ENCODE data around the gene PGF. TPM values are rescaled to one million over a fixed set of nuclear protein-coding genes. Genes with fewer than 3 reads are reported as not detected.
"Not testable (repeated sequence)": the region's sequence is repeated elsewhere in the genome, so short reads cannot be mapped to it uniquely, and the experiment has no call there.

The PGF gene
- under 1 TPM; 0.18 to 0.38 (median 0.18) TPM for total RNA-seq

DNA sequence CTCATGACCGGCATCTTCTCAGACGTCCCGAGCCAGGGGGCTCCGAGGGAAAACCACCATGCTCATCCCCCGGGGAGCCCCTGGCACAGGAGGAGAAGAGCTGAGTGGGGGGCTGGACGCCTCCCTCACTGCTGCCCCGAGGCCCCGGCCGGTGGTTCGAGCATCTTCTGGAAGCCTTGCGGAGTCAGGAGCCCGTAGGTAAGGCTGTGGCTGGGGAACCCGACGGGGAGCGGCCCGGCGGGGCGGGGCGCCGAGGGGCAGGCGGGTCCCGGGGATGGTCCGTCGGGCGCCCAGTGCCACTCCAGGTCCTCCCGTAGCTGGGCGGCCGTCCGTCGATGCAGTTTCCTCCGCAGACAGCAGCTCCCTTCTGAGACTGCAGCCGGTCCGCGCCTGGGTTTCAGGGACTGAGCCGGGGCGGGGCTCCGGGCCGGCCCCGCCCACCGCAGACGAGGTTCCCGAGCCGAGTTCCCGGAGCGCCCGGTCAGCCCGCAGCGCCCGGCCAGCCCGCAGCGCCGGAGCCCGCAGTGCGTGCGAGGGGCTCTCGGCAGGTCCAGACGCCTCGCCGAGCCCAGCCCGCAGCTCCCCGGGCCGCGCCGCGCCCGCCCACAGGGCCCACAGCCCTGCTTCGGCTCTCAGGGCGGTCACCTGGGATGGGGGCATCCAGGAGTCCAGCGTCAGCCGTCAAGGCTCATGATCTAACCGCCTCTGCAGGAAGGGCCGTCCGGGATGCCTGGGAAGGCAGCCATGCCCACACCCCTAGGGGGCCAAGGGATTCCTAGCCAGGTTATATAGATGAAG lies at the start of gene PGF:
Gene PGF, minus strand, starts transcription at position 369 of the 798 bp plus-strand sequence. Its CDS starts 355 bp downstream, at position 14.
- no peaks in the 10 kb centered on the region for H3K4me1 Mint-ChIP-seq (ENCODE audit: low read depth)
- H3K36me3 Mint-ChIP-seq (ENCODE audit: insufficient read depth) = no peaks in the 10 kb centered on the region
- peak within 1 kb of the TSS; percentile 42 for H3K4me3 Mint-ChIP-seq
- peak; percentile 71 to 73 for ATAC-seq
- no peaks in the 10 kb centered on the region for H3K9me3 Mint-ChIP-seq
- peaks cover 8% of the 10 kb centered on the region for H3K27me3 Mint-ChIP-seq (ENCODE audit: low read depth)
- DNase-seq = no peak

DNA sequence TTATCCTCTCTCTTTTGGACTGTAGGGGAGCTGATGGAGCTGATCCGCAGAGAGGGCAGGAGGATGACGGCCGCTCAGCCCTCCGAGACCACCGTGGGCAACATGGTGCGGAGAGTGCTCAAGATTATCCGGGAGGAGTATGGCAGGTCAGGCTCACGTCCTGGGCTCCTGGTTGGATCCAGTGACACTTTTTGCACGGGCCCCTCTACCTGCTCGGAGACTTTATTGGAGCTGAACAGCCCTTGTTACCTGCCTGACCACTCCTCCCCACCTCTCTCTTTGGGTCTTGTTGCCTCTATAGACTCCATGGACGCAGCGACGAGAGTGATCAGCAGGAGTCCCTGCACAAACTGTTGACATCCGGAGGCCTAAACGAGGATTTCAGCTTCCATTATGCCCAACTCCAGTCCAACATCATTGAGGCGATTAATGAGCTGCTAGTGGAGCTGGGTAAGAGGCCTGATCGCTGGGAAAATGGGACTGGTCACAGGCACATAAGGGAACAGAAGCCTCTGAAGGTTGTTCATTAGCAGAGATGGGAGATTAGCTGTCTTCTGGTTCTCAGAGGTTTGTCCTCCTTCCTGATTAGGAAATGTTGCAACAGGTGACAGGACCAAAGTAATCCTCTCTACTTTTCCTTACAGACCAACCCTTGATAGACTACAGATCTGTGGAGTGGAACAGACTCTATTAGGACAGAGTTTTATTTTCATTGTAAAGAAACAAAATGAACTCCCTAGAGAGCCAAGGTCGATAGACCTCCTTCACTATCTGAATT lies 48.0 kb upstream of the PGF start:
- peaks cover 35% of the 10 kb centered on the region for H3K36me3 Mint-ChIP-seq (ENCODE audit: insufficient read depth)

DNA sequence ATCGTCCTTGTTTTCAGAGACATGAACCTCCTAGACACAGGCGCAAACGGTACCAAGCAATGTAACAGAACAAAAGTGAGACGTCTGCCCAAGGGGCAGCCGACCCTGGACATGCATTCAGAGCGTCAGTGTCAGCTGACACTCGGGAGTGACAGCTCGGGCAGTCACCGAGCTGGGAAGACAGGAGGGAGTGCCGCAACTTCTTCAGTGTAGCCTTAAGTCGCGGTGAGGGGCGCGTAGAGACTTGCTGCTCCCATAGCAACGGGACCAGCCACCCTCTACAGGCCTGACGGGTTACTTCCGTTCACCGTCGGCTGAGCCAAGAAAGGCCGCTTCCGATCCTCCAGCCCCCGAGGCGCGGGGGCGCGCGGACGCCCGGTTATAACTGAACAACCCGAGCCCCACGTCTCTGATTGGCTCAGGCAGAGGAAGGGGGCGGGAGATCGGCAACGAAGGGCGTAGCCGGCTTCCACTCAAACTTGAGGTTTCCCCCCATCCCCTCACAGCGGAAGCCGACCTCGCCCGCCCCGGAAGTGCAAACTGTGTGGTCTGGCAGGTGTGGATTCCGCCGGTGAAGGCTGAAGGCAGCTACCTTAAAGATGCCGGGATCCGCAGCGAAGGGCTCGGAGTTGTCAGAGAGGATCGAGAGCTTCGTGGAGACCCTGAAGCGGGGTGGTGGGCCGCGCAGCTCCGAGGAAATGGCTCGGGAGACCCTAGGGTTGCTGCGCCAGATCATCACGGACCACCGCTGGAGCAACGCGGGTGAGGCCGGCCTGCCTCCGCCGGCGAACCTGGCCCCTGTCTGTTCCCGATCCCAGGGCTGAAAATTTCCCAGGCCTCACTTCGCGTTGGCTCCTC lies 47.2 kb upstream of the PGF start, which contains the start of gene EIF2B2:
Gene EIF2B2, plus strand, starts transcription at position 530 of the 858 bp plus-strand sequence. Its CDS starts 70 bp downstream, at position 600.
- H3K4me3 Mint-ChIP-seq = peak within 1 kb of the TSS; percentile 96
- peak; percentile 98 for ATAC-seq
- DNase-seq = peak; percentile 96
- H3K4me1 Mint-ChIP-seq (ENCODE audit: low read depth) = peaks cover 39% of the 10 kb centered on the region
- H3K36me3 Mint-ChIP-seq (ENCODE audit: insufficient read depth) = peaks cover 27% of the 10 kb centered on the region
- no peaks in the 10 kb centered on the region for H3K27me3 Mint-ChIP-seq (ENCODE audit: low read depth)
- H3K9me3 Mint-ChIP-seq = no peaks in the 10 kb centered on the region

More for the DNA sequence above, 48.0 kb upstream of the PGF start:
- Mint-ChIP-seq H3K27me3 (ENCODE audit: low read depth) (no peaks in the 10 kb centered on the region), H3K4me3 (peak overlapping the region; percentile 96), H3K9me3 (no peaks in the 10 kb centered on the region), H3K4me1 (ENCODE audit: low read depth) (peaks cover 39% of the 10 kb centered on the region)
- peak in 1 of 2 donors; percentile 1 for ATAC-seq
- no peak for DNase-seq

DNA sequence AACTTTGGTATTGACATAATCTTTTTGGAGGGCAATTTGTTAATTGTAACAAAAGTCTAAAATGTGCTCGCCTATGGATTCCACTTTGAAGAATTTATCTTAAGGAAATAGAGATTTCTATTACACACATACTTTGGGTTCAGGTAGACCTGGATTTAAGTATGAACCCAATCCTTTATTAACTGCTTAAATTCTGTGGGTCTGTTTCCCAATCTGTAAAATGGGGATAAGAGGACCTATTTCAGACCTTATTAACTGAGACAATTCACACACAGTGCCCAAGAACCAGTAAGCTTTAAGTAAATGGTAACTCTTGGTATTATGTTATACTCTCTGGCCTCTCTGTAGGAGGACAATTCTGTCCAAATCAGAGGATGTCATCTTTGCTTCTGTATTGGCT lies 46.5 kb upstream of the PGF start:
- no peak for ATAC-seq
- no peak for DNase-seq
- H3K4me1 Mint-ChIP-seq (ENCODE audit: low read depth) = peaks cover 36% of the 10 kb centered on the region
- peaks cover 21% of the 10 kb centered on the region for H3K36me3 Mint-ChIP-seq (ENCODE audit: insufficient read depth)
- peak overlapping the region; percentile 96 for H3K4me3 Mint-ChIP-seq
- no peaks in the 10 kb centered on the region for H3K27me3 Mint-ChIP-seq (ENCODE audit: low read depth)
- H3K9me3 Mint-ChIP-seq = no peaks in the 10 kb centered on the region

DNA sequence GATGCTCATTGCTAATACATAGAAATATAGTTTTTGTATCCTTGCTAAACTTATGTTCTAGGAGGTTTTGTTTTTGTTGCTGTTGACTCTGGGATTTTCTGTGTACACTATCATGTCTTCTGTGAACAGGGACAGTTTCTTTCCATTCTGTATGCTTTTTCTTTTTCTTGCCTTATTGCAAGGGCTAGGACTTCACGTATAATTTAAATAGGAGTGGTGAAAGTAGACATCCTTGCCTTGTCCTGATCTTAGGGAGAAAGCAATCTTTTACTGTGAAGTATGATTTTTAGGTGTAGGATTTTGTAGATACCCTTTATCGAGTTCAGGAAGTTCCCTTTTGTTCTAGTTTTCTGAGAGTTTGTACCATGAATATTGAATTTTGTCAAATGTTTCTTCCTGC lies 45.9 kb upstream of the PGF start:
- ATAC-seq (no peak), DNase-seq (no peak)
- Mint-ChIP-seq H3K27me3 (ENCODE audit: low read depth) (no peaks in the 10 kb centered on the region), H3K4me3 (no peak overlapping the region), H3K4me1 (ENCODE audit: low read depth) (peaks cover 32% of the 10 kb centered on the region), H3K36me3 (ENCODE audit: insufficient read depth) (peaks cover 15% of the 10 kb centered on the region), H3K9me3 (no peaks in the 10 kb centered on the region)

DNA sequence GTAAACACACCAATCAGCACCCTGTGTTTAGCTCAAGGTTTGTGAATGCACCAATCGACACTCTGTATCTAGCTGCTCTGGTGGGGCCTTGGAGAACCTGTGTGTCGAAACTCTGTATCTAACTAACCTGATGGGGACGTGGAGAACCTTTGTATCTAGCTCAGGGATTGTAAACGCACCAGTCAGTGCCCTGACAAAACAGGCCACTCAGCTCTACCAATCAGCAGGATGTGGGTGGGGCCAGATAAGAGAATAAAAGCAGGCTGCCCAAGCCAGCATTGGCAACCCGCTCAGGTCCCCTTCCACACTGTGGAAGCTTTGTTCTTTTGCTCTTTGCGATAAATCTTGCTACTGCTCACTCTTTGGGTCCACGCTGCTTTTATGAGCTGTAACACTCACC lies 40.4 kb upstream of the PGF start:
- H3K4me1 Mint-ChIP-seq (ENCODE audit: low read depth); H3K27me3 Mint-ChIP-seq (ENCODE audit: low read depth); DNase-seq; H3K36me3 Mint-ChIP-seq (ENCODE audit: insufficient read depth); H3K4me3 Mint-ChIP-seq; H3K9me3 Mint-ChIP-seq; ATAC-seq: not testable (repeated sequence)

DNA sequence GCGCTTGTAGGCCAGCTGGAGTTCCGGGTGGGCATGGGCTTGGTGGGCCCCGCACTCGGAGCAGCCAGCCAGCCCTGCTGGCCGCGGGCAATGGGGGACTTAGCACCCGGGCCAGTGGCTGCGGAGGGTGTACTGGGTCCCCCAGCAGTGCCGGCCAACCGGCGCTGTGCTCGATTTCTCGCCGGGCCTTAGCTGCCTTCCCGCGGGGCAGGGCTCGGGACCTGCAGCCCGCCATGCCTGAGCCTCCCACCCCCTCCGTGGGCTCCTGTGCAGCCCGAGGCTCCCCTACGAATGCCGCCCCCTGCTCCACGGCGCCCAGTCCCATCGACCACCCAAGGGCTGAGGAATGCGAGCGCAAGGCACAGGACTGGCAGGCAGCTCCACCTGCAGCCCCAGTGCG lies 38.8 kb upstream of the PGF start:
- H3K9me3 Mint-ChIP-seq; DNase-seq; H3K4me3 Mint-ChIP-seq; ATAC-seq; H3K4me1 Mint-ChIP-seq (ENCODE audit: low read depth); H3K36me3 Mint-ChIP-seq (ENCODE audit: insufficient read depth); H3K27me3 Mint-ChIP-seq (ENCODE audit: low read depth): not testable (repeated sequence)

DNA sequence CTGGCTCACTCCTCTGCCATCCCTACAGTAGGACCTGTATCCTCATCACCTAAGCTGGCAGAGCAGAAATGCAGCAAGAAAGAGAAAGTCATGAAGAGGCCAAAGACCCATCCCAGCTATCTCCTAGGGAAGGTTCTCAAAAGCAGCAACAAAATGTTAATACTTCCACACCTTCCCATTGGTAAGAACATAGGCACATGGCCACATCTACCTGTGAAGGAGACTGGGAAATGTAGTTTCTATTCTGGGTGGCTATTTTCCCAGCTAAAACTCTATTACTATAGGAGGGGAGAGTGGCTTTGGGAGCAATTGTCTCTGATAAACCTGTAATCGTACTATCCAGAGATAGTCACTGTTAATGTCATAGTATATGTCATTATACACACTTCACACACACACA lies 33.6 kb upstream of the PGF start:
- Mint-ChIP-seq H3K27me3 (ENCODE audit: low read depth) (peaks cover 2% of the 10 kb centered on the region), H3K4me1 (ENCODE audit: low read depth) (no peaks in the 10 kb centered on the region), H3K36me3 (ENCODE audit: insufficient read depth) (no peaks in the 10 kb centered on the region), H3K4me3 (no peak overlapping the region), H3K9me3 (no peaks in the 10 kb centered on the region)
- DNase-seq (no peak), ATAC-seq (no peak)

DNA sequence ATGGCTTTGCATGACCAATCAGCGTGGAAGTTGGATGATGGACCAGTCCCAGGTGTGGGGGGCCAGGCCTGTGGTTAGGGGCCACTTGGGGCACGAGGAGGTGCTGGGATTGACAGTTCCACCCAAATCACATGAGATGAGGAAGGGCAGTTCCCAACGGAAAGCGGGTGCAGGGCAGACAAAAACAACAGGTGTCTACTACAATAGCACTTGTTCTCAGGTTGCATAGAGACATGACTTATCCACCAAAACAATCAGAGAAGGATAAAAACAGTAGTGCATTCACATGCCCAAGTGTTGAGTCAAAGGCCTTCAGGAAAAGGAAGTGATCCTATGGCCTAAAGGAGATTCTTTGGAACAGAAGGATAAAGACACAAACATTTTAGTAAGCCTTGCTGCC lies 32.7 kb upstream of the PGF start:
- Mint-ChIP-seq H3K9me3 (no peaks in the 10 kb centered on the region), H3K4me1 (ENCODE audit: low read depth) (no peaks in the 10 kb centered on the region), H3K36me3 (ENCODE audit: insufficient read depth) (no peaks in the 10 kb centered on the region), H3K27me3 (ENCODE audit: low read depth) (peaks cover 2% of the 10 kb centered on the region), H3K4me3 (no peak overlapping the region)
- no peak for DNase-seq
- no peak for ATAC-seq

DNA sequence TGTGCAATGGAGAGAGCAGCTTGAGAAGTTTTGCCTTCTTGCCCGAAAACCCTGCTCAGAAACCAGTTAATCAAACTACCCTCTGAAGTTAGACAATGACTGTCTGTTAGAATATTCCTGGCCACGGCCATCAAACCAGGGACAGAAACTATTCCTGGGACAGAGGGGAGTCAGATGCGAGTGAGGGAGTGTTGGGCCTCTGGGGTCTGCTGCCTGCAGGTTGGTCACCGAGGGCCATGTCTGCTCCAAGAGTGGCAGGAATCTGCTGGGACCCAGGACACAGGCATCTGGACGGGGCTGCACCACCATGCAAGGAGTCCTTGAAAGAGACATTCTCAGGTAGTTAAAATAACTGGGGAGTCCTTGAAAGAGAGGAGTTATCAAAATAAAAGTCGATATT lies 30.4 kb upstream of the PGF start:
- H3K9me3 Mint-ChIP-seq = no peaks in the 10 kb centered on the region

DNA sequence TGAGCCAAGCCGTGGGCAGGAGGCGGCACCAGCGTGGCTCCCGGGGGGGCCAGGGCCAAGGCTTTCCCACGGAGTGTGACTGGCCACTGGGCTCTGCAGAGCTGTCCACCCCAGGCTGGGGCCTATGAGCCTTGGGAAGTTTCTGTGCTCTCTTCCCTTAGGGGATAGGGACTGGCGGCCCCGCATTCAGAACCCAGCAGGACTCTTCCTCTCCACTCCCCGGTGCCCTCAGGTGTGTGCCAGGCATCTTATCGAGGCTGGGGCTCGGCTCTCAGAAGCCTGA lies 29.6 kb upstream of the PGF start:
- Mint-ChIP-seq H3K9me3 (no peaks in the 10 kb centered on the region), H3K27me3 (ENCODE audit: low read depth) (no peaks in the 10 kb centered on the region), H3K4me1 (ENCODE audit: low read depth) (no peaks in the 10 kb centered on the region), H3K4me3 (no peak overlapping the region), H3K36me3 (ENCODE audit: insufficient read depth) (no peaks in the 10 kb centered on the region)
- ATAC-seq = no peak
- DNase-seq = no peak

More for the DNA sequence above, 30.4 kb upstream of the PGF start:
- H3K4me3 Mint-ChIP-seq = no peak overlapping the region
- ATAC-seq (no peak), DNase-seq (no peak)
- H3K36me3 Mint-ChIP-seq (ENCODE audit: insufficient read depth) = no peaks in the 10 kb centered on the region
- H3K4me1 Mint-ChIP-seq (ENCODE audit: low read depth) = no peaks in the 10 kb centered on the region
- H3K27me3 Mint-ChIP-seq (ENCODE audit: low read depth) = peaks cover 2% of the 10 kb centered on the region

DNA sequence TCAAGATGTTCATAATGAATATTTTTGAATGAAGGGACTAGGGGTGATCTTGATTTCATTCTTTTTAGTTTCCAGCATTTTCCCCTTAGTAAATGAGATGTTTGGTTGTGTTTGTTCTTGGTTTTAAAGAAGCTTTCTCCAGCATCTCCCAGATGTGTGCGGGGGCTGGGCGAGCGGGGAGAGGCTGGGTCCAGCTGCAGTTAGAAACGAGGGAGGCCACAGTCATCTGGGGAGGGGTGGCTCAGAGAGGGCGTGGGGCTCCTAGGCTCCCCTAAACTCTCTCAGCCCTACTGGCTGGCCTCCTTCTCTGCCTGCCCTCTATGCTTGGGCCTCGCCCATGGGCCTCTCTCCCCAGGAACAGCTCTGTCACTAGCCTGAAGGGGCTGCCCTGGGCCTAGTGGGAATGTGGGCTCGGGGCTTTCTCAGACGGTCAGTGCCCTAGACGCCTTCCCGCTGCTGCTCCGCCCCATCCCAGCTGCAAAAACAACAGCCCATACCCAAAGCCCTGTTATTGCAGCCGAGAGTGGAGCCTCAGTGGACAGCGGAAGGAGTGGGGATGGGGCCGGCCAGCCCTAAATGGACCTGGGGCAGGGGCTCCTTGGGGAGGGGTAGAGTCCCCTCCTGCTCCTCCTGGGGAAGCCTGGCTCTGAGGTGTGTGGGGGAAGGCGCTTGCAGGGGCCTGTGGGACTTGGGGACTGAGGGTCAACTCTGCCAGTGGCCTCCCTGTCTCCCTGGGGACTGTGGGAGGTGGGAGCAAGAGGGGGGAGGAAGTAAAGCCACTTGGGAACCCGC lies 29.0 kb upstream of the PGF start:
- no peak overlapping the region for H3K4me3 Mint-ChIP-seq
- ATAC-seq (no peak), DNase-seq (no peak)
- H3K4me1 Mint-ChIP-seq (ENCODE audit: low read depth) = no peaks in the 10 kb centered on the region
- H3K27me3 Mint-ChIP-seq (ENCODE audit: low read depth) = no peaks in the 10 kb centered on the region
- no peaks in the 10 kb centered on the region for H3K36me3 Mint-ChIP-seq (ENCODE audit: insufficient read depth)
- H3K9me3 Mint-ChIP-seq = no peaks in the 10 kb centered on the region

DNA sequence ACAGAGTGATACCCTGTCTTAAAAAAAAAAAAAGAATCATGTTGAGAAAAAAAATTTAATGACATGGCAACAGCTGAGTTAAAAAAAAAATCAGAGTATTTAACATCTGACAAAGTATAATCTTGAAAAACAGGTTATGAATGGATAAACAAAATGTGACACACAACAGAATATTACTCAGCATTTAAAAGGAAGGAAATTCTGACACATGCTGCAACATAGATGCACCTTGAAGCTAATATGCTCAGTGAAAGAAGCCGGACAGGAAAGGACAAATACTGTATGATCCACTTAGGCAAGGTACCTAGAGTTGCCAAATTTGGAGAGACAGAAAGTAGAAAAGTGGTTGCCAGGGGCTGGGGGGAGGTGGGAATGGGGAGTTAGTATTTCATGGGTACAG lies 27.9 kb upstream of the PGF start:
- no peaks in the 10 kb centered on the region for H3K27me3 Mint-ChIP-seq (ENCODE audit: low read depth)
- DNase-seq = no peak
- H3K4me1 Mint-ChIP-seq (ENCODE audit: low read depth) = no peaks in the 10 kb centered on the region
- H3K36me3 Mint-ChIP-seq (ENCODE audit: insufficient read depth) = no peaks in the 10 kb centered on the region
- no peaks in the 10 kb centered on the region for H3K9me3 Mint-ChIP-seq
- H3K4me3 Mint-ChIP-seq = no peak overlapping the region
- ATAC-seq = no peak

DNA sequence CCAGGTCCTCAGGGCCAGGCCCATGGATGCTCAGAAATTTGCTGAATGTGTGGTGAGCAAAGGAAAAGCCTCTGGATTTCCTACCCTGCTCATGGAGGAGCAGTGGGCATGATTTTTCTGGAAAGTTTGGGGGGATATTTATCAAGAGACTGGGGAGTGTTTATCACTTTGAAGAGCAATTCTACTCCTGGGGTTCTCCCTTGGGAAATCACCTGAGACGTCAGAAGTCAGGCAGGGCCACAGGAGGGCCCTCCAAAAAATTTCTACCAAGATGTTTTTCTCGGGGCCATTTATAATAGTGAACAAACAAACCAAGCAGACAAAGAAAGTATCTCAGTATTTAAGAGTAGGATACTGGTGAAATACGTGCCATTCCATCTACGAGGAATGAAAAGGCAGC lies 27.3 kb upstream of the PGF start:
- Mint-ChIP-seq H3K4me3 (no peak overlapping the region), H3K9me3 (no peaks in the 10 kb centered on the region), H3K4me1 (ENCODE audit: low read depth) (no peaks in the 10 kb centered on the region), H3K27me3 (ENCODE audit: low read depth) (no peaks in the 10 kb centered on the region), H3K36me3 (ENCODE audit: insufficient read depth) (no peaks in the 10 kb centered on the region)
- ATAC-seq = no peak
- no peak for DNase-seq
